Stimulated activated naive CD4-positive, alpha-beta T cell treated with Interleukin-2 at 50 U/mL for 16 hours (primary cell): Measurements from ENCODE around the gene GPN1.
"Not testable (repeated sequence)": the region's sequence is repeated elsewhere in the genome, so short reads cannot be mapped to it uniquely, and the experiment has no call there.

Experiments
- DNase-seq: peaks from one replicate; lab custom pipeline; 2025; lab: John Stamatoyannopoulos, UW

The GPN1 gene

DNA sequence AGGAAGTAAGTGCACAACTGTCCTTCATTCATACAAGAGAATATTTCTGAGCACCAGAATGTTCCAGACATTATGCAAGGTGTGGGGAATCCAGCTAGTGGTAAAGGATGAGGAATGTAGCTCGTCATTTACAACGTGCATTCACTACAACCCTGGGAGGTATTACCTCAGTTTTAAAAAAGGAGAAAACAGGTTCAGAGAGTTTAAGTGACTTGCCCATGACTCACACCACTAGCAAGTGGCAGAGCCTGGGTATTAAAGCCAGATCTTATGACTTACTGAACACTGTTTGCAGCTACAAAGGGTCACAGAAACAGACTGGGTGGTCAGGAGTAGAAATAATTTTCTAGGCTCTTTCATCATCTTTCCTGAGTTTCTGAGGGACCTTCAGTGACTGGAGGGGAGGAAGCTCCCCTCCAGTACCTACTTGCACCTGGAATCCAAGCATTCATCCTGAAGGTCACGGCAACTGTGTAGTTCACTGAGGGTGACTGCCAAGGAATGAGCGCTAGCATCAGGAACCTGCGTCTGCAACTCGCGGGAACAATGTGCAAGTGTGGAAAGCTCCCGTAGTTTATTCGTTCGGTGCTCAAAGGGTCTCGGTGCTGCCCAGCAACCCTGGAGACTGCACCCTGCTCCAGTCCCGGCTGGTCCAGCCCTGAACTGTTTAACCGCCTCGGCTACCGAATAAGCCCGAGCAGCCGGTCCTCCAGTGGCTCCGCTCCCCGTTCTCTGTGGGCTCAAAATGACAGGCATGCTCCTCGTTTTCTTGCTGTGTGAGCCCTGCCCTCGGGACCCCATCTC is 685 bp upstream of the GPN1 start:
- DNase-seq: no peak

DNA sequence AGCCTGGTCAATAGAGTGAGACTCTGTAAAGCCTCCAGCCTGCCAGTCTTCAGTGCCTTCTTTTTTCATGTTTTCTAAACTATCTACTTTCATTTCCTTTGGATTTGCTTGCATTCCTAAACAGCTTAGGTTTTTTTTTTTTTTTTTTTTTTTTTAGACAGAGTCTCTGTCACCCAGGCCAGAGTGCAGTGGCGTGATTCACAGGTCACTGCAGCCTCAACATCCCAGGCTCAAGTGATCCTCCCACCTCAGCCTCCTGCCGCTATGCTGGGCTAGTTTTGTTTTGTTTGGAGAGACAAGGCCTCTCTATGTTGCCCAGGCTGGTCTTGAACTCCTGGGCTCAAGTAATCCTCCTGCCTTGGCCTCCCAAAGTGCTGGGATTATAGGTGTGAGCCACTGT is 1.4 kb downstream of the GPN1 start:
- DNase-seq: not testable (repeated sequence)

DNA sequence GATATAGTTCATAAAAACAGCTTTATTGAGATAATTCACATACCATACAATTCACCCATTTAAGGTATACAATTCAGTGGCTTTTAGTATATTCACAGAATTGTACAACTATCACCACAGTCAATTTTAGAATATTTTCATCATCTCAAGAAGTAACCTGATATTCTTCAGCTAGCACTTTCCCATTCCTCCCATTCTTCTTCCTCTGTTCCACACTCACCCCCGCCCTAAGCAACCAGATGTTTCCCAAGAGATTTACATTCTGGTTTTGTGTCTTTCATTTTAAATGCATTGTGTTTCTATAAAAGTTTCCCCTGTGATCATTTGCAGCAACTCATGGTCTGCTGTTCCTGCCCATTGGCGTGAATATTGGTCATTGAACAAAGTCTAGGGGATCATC is 5.4 kb downstream of the GPN1 start:
- DNase-seq: no peak

DNA sequence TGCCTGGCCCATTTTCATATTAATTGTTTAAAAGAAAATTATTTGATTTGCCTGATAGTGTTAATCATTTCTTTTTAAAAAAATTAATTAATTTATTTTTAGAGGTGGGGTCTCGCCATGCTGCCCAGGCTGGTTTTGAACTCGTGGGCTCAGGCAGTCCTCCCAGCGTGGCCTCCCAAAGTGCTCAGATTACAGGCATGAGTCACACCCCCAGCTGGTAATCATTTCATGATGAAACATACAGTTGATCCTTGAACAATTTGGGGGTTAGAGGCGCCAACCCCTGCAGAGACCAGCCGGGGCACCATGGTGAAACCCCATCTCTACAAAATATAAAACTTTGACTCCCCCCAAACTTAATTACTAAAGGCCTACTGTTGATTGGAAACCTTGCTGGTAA is 7.9 kb downstream of the GPN1 start:
- no peak for DNase-seq

DNA sequence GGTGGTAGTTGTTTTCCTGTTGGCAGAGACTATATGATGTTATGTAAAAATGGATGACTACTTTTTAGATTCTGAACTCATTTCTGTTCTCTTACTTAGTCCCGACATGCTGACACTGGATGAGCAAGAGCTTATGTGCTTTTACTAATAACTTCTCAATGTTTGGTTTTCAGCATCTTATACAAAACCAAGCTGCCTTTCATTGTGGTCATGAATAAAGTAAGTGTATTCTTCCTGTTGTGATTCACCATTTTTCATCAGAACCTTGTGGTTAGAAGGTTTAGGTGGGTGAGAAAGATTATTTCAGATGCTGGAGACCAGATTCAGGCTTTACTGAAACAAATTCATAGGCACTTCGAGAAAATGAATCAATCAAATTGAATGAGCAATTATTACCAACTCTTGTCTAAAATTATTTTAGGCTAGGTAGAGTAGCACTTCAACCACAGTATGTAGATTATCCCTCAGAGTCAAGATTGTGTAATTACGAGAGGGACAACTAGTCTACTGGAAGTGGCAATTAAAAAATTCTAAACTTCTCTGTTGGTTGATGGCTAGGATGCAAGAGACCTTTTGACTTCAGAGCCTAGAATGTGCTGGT is 9.3 kb downstream of the GPN1 start:
- DNase-seq: no peak

DNA sequence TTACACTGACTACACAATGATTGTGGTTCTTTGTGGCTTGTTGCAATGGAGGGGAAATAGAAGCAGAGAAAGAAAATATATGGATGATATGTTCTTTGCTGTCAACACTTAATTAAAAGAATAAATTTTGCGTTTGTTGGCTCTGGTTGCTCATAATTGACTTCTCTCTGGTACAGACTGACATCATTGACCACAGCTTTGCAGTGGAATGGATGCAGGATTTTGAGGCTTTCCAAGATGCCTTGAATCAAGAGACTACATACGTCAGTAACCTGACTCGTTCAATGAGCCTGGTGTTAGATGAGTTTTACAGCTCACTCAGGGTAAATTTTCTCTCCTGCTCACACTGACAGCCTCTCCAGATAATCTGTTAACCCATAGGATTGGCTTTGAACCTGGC is 9.9 kb downstream of the GPN1 start:
- DNase-seq: no peak

DNA sequence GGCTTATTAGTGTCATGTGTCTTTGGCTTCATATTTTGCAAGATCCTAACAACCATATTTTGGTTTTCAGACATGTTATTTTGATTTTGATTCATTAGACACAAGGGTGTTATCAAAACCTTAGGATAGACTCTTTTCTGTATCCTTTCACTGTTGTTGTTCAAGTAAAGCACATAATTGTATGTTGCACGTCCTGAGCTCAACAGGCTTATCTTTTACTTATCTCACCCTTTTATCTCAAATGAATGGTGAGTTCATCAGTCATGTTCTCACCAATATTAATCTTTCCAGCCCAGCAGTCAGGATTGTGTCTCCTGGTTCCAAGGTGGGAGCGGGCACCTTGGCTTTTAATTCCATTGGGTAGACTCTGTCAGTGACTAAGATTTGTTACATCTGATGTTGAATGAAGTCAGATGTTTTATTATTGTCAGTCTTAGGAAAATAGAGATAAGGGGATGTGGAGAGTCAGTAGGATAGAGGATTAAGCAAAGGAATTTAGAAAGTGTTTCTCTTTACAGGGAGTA is 11.9 kb downstream of the GPN1 start:
- no peak for DNase-seq

DNA sequence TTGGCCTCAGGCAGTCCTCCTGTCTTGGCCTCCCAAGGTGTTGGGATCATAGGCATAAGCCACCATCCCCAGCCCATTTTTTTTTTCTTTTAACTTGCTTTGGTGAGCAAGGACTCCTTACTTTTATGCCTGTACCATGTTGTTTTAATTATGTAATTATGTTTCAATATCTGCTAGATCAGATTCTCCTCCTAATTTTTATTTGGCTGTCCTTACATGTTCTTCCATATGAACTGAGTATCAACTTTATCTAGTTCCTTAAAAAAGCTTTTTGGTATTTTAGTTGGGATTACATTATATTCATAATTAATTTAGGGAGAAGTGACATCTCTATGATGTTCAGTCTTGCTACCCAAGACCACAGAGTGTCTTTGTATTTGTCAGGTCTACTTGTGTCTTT is 16.3 kb downstream of the GPN1 start:
- no peak for DNase-seq

DNA sequence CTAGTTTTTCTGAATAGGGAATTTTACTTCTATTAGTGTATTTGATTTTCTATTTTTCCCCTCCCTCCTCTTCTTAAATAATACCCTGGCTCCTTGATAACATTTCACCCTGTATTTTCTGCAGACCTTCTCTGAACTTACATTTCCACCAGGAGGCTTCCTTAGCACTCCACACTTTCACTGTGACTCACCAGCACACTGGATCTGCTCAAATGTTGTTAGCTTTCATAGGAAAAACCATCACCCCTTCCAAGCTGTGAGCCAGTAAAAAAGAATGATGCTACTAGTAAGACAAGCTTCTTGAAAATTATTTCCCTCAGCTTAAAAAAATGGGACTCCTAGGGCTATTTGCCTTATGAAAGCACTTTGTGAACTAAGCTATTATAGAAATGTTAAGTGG is 18.4 kb downstream of the GPN1 start:
- DNase-seq: no peak

DNA sequence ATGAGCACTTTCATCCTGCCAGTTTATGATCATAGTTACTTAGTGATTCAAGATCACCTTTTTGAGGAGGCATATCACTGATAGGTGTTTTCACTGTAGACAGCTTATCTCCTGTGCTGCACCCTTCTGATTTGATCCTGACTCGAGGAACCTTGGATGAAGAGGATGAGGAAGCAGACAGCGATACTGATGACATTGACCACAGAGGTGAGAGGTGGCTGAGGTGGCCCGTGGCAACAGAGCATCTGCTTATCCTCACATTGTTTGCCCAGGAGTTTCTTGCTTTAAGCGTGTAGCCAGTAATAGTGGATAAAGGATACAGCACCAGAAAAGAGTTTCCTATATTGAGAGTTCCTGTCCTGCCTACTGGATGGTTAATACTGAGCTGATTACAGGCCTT is 18.9 kb downstream of the GPN1 start:
- no peak for DNase-seq

DNA sequence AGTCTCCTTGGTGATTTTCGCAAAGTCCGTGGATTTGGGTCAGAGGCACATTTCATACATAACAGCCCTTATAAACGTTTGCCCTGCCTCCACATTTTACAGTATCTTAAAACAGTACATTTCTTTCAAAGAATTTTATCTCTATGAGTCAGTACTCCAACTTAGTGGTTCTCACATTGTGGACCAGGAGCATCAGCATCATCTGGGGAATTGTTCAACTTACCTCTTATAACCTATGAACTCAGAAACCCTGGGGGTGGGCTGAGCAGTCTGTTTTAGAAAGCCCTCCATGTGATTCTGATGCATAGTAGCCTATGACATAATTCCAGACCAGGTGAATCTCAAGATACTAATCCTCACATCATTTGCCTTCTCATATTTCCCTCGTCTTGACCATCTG is 22.2 kb downstream of the GPN1 start:
- DNase-seq: no peak

DNA sequence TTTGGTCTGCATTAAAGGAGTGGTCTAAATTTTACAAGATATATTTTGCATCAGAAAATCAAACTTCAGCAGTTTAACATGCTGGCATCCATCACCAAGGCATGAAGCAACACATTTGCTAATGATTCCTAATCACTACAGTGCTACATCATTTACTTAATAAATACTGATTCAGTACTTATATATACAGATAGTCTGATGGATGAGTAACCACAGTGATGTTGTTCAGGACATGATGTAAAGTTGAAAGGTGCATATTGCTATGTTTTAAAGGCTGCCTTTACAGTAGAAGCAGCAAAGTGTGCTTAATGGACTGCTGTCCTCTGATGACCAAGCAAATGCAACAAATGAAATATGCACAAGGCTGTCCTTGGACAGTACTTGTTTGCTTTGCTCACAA is 23.5 kb downstream of the GPN1 start:
- no peak for DNase-seq

DNA sequence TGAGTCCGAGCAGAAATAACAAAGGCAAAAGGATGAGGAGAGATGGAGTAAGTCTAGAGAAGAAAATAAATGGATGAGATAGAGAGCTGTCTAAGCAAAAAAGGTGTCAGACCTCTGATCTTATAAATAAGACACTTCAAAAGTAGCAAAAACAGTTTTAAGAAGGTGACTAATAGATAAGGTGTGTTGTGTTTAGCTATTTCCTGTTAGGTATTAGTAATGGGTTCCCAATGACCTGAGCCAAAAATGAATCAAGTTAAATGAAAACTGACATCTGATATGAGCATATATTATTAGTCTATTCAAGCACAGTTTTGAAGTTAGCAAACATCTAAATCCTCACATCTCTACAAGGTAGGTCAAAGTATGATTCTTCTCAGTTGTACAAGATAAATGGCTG is 23.9 kb downstream of the GPN1 start:
- no peak for DNase-seq

DNA sequence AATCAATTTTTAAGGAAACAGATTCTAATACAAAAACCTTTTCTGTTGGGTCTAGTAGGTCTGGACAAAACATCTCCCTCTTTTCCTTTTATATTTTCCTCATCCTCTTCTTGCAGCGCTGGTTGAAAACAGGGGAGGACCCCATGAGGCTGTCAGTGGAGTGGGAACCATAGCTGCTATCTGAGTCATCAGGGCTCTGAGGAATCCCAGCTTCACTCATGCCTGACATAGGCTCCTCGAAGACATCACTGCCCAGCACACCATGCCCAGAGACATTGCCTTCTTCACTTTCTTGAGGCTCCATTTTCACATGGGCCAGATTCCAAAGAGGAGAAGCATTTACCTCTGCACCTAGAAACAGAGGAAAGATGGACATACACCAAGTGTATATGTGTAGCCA is 24.5 kb downstream of the GPN1 start:
- DNase-seq: no peak

DNA sequence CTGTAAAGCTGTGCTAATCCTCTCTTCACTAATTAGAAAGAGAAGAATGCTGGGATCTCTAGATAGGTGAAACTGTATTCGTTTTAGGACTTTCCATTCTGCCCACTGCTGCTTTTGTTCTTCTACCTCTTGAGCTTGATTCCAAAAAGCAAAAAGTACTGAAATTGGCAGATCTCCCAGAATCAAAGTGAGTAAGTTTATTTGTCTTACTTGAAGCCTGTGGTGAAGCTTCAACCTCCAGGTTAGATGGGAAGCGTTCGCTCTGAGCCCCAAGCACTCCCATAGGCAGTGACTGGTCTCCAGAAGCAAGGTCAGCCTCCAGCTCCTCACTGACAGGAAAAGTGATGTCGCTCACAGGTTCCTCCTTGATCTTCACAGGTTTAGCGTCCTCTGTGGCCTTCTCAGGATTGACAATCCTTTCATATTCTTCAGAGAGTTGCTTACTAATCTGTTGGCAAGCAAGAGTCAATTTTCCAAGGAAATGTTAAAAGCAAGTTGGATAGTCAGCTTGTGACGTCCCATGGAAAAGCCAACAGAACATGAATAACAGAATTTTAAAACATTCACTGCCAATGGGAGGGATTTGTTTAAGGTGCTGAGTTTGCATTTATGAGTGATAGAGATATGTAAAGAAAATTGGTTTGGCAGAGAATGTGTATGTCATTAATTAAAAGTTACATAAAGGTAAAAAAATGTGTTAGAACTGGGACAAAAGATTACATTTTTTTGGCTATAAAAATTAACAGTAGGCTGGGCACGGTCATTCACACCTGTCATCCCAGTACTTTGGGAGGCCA is 26.5 kb downstream of the GPN1 start:
- DNase-seq: no peak

DNA sequence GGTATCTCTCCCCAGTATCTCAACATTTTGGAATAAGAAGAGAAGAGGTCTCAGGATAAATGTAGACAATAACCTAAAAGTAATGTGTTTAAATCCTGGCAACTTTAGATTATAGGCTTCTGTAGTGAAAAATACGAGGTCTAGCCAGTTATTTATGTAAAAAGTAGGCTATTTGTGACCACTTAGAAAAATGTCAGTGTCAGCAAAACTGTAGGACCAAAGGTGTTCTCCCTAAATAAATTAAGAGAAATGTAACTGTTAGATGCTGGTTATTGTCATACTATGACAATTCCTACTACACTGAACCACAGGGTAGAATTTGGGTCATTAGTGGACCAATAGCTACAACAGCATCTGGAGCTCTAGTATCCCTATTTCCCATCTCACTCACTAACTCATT is 32.5 kb downstream of the GPN1 start:
- DNase-seq: no peak

DNA sequence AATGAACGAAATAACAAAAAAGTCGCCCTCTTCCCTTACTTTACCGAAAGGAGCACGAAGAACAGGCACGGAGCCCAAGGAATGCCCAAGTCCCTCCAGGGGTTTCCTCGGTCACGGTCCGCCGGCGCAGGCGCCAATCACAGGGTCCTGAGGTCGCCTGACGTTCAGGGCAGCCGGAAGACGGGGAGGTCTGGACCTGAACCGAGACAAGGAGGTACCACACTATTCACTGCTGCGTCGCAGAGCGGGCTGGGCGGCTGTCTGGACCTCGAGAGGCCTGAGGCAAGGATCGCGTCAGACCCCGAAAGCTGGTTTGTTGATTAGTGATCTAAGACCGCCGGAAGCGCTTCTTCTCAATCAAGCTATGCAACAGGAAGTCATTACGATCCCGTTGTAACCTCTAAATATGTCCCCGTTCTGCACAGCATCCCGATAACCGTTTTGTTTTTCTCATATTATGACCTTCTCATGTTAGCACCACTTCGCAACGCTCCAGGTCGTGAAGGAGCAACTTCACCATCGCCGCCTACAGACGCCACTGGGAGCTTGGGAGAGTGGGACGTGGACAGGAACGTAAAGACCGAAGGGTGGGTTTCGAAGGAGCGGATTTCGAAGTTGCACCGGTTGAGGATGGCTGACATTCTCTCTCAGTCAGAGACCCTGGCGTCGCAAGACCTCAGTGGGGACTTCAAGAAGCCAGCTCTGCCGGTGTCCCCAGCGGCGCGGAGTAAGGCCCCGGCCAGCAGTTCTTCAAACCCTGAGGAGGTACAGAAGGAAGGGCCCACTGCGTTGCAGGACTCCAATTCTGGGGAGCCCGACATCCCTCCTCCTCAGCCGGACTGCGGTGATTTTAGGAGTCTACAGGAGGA is 34.7 kb downstream of the GPN1 start, which contains the start of the genes SLC4A1AP and SUPT7L:
SLC4A1AP (plus strand) TSS at position 605 of the 869 bp plus-strand sequence; CDS start at position 631, 26 bp downstream.
SUPT7L (minus strand) TSS at position 330 of the 869 bp plus-strand sequence. CDS start 1,422 bp downstream, outside the sequence.
- DNase-seq: peak; percentile 72

DNA sequence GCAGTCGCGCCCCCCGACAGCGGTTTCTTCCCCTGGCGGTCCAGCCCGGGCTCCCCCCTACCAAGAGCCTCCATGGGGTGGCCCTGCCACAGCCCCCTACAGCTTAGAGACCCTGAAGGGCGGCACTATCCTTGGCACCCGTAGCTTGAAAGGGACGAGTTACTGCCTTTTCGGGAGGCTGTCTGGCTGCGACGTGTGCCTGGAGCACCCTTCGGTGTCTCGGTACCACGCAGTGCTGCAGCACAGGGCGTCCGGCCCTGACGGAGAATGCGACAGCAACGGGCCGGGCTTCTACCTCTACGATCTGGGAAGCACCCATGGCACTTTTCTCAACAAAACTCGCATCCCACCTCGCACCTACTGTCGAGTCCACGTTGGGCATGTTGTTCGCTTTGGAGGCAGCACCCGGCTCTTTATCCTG is 35.3 kb downstream of the GPN1 start:
- no peak for DNase-seq

DNA sequence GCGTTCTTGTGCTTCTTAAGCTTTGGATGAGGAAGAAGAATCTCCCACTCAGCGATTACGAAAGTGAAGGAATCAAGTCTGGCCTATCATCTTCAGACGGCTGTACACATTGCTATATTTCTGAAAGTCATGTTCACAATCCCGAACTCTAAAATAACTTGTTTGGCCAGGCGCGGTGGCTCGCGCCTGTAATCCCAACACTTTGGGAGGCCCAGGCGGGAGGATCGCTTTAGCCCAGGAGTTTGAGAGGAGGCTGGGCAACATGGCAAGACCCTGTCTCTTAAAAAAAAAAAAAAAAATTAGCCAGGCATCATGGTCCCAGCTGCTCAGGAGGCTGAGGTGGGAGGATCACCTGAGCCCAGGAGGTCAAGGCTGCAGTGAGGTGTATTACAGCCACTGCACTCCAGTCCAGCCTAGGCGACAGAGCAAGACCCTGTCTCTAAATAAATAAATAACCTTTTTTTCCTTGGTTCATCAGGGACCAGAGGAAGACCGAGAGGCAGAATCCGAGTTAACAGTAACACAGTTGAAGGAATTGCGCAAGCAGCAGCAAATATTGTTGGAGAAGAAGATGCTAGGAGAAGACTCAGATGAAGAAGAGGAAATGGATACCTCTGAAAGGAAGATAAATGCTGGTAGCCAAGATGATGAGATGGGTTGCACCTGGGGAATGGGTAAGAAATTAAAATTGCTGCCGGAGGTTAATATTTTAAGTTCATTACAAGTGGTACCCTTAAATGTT is 35.9 kb downstream of the GPN1 start:
- no peak for DNase-seq

DNA sequence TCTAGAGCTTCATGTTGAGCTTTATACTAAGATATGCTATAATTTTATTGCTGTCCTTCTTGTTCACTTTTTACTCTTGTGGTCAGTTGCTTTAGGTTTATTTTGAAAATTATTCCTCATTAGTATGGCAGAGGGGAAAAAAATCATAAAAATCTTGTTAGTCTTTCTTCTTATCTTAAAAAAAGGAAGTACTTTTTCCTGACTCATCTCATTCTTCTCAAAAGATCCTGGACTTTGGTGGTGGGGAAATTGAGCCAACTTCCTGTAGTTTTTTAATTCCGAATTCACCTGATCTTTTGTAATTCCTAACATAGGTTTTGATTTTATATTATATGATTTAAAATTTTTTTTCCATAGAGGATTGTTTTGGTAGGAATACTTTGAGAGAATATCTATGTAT is 38.6 kb downstream of the GPN1 start:
- no peak for DNase-seq

DNA sequence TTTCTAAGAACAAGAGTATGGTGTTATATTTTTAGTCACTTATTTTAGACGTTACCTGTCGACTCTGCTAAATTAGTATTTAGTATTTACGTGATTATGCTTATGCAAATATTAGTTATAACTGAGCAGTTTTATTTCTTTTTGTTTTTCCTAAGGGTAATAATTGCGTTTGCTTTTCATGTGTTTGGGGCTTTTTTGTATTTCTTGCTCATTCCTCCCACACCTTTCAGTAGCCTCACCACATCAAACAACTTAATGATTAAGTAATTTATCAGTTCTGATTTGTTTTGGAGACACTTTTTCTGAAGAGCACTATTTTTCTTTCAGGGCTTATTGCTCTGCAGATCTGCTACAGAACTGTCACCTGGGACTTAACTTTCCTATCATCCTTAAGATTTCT is 42.4 kb downstream of the GPN1 start:
- DNase-seq: no peak
